PC-9 (cell line): ENCODE measurements around the gene KCNG1. TPM values are rescaled to one million over a fixed set of nuclear protein-coding genes. Genes with fewer than 3 reads are reported as not detected.
"Not testable (repeated sequence)": the region's sequence is repeated elsewhere in the genome, so short reads cannot be mapped to it uniquely, and the experiment has no call there.

Source experiments
- BruUV-seq: library from RNA; stranded (reverse); fragments of 400-500 nt; replicated peaks from 2 replicates; lab custom pipeline; 2021; lab: Mats Ljungman, UMichigan
- CTCF ChIA-PET: fragments of 300-600 bp; sonication (Branson Sonifier 250); formaldehyde crosslinking; loops from one replicate; lab custom pipeline; 2022; ENCODE audit warnings: antibody characterized with exemption; lab: Charles Lee
- POLR2A ChIA-PET: fragments of 300-600 bp; sonication (Branson Sonifier 250); formaldehyde crosslinking; loops from one replicate; lab custom pipeline; 2022; ENCODE audit warnings: antibody characterized with exemption; ENCODE audit not compliant: unreplicated experiment; lab: Charles Lee
- DNase-seq, 2 experiments: peaks; one replicate each; pipeline versions ENCODE4 v3.0.0 to v3.0.0-alpha.2; 2015 to 2022; ENCODE audit warnings: mixed read lengths in 1 of 2
- H2AFZ ChIP-seq: fragments of 200-600 bp; sonication (generic); 2 replicates; pipeline ENCODE4 v1.8.1; 2017; ENCODE audit warnings: antibody characterized with exemption
- H3F3A ChIP-seq: fragments of 200-600 bp; sonication (generic); 2 replicates; pipeline ENCODE4 v1.8.1; 2017; ENCODE audit warnings: antibody characterized with exemption, mild to moderate bottlenecking, low read depth; ENCODE audit not compliant: insufficient read depth
- H3K27ac ChIP-seq: fragments of 200-600 bp; sonication (generic); 2 replicates; pipeline ENCODE4 v1.6.1; 2016; ENCODE audit warnings: mixed run types
- H3K27me3 ChIP-seq: fragments of 200-600 bp; sonication (generic); 2 replicates; pipeline ENCODE4 v1.6.1; 2016; ENCODE audit warnings: low read depth, mixed run types; ENCODE audit not compliant: insufficient read depth
- H3K36me3 ChIP-seq: fragments of 200-600 bp; sonication (generic); 2 replicates; pipeline ENCODE4 v1.6.1; 2016; ENCODE audit warnings: low read depth, mixed run types
- H3K4me1 ChIP-seq: fragments of 200-600 bp; sonication (generic); replicated peaks from 2 replicates; pipeline ENCODE4 v1.6.1; 2016; ENCODE audit warnings: mixed run types; ENCODE audit not compliant: insufficient read depth
- H3K4me2 ChIP-seq: fragments of 200-600 bp; sonication (generic); 2 replicates; pipeline ENCODE4 v1.6.1; 2017; ENCODE audit warnings: mixed run types
- H3K4me3 ChIP-seq: fragments of 200-600 bp; sonication (generic); 2 replicates; pipeline ENCODE4 v1.6.1; 2016; ENCODE audit warnings: mixed run types
- H3K79me2 ChIP-seq: fragments of 200-600 bp; sonication (generic); 2 replicates; pipeline ENCODE4 v1.6.1; 2017; ENCODE audit warnings: low read depth, mixed run types
- H3K9me2 ChIP-seq: fragments of 200-600 bp; sonication (generic); 2 replicates; pipeline ENCODE4 v1.8.1; 2017; ENCODE audit warnings: mild to moderate bottlenecking; ENCODE audit not compliant: insufficient read depth
- H3K9me3 ChIP-seq: fragments of 200-600 bp; sonication (generic); 2 replicates; pipeline ENCODE4 v1.8.1; 2016; ENCODE audit warnings: low read depth; ENCODE audit not compliant: insufficient read depth
- H4K20me1 ChIP-seq: fragments of 200-600 bp; sonication (generic); 2 replicates; pipeline ENCODE4 v1.8.1; 2017; ENCODE audit not compliant: insufficient read depth
- CTCF ChIP-seq: fragments of 200-600 bp; sonication (generic); conservative IDR thresholded peaks from 2 replicates; pipeline ENCODE4 v1.6.1; 2017; ENCODE audit warnings: mixed run types, antibody characterized with exemption, mild to moderate bottlenecking, moderate library complexity
- EZH2 ChIP-seq: fragments of 200-600 bp; sonication (generic); IDR thresholded peaks from 2 replicates; pipeline ENCODE4 v1.8.0; 2017; ENCODE audit warnings: antibody characterized with exemption, low read depth
- intact Hi-C: fragments of 100-400 bp; cut with micrococcal nuclease; formaldehyde crosslinking; loops from one replicate; pipeline ENCODE4 v1.10.0; 2022; ENCODE audit not compliant: unreplicated experiment
- total RNA-seq: library from RNA; stranded (reverse); gene quantifications from 2 replicates; pipeline ENCODE4 v1.2.3, GENCODE V29; 2021

The KCNG1 gene
- total RNA-seq, 1 experiment from 2014 or later: not detected

GRCh38 chr20:50980851-50981713, 41.8 kb downstream of the KCNG1 start:
- Histone ChIP-seq H3K36me3 (no peaks in the 10 kb centered on the region), H3K4me2 (no peak overlapping the region), H3F3A (peaks cover 14% of the 10 kb centered on the region), H3K27me3 (0 out of 2 replicates have a peak, but pooled peaks cover under 1% of the 10 kb centered on the region), H3K9me3 (no peaks in the 10 kb centered on the region), H3K4me3 (no peak overlapping the region), H3K79me2 (no peaks in the 10 kb centered on the region), H4K20me1 (no peaks in the 10 kb centered on the region), H3K9me2 (no peaks in the 10 kb centered on the region), H3K27ac (no peak overlapping the region), H2AFZ (no peak overlapping the region), H3K4me1 (peaks cover 7% of the 10 kb centered on the region)
- TF ChIP-seq CTCF (peak; percentile 95), EZH2 (no peak)
- ChIA-PET POLR2A (no interaction called here), CTCF (interaction anchor here (0.6 to 1.2 kb wide), 4 partner anchors 11 to 326 kb away, joined by 3 to 4 read pairs (median 3); no protein-coding TSS in a partner anchor)
- intact Hi-C loops: loop anchor here (5.0 to 10.0 kb wide), 2 partner anchors 186 to 386 kb away; partner anchors contain the start of gene BCAS4
- no TSS peak for BruUV-seq
- DNase-seq: peak; percentile 45 to 48

GRCh38 chr20:50980071-50980681, 42.7 kb downstream of the KCNG1 start:
- no TSS peak for BruUV-seq
- ChIA-PET POLR2A (no interaction called here), CTCF (no interaction called here)
- H3K9me3 ChIP-seq: no peaks in the 10 kb centered on the region
- intact Hi-C loops: loop anchor here (5.0 to 10.0 kb wide), 2 partner anchors 185 to 387 kb away; partner anchors contain the start of gene BCAS4
- no peak overlapping the region for H2AFZ ChIP-seq
- H3K27ac ChIP-seq: 0 out of 2 replicates have a peak overlapping the region, but pooled peaks have one; percentile 25
- peaks cover 14% of the 10 kb centered on the region for H3F3A ChIP-seq
- H3K9me2 ChIP-seq: no peaks in the 10 kb centered on the region
- H3K79me2 ChIP-seq: no peaks in the 10 kb centered on the region
- TF ChIP-seq EZH2 (no peak), CTCF (no peak)
- peaks cover 6% of the 10 kb centered on the region; the same call in 1 of the 2 replicates for H3K27me3 ChIP-seq
- H3K4me1 ChIP-seq: peaks cover 7% of the 10 kb centered on the region
- DNase-seq: peak; percentile 43 to 93
- no peaks in the 10 kb centered on the region for H4K20me1 ChIP-seq
- no peak overlapping the region for H3K4me3 ChIP-seq
- H3K36me3 ChIP-seq: no peaks in the 10 kb centered on the region
- H3K4me2 ChIP-seq: 0 out of 2 replicates have a peak overlapping the region, but pooled peaks have one; percentile 10

GRCh38 chr20:50978533-50978932, 44.4 kb downstream of the KCNG1 start:
- H3K27me3 ChIP-seq, H3K79me2 ChIP-seq, H3K4me2 ChIP-seq, H2AFZ ChIP-seq, H3K9me3 ChIP-seq, H3K9me2 ChIP-seq, DNase-seq, H3K36me3 ChIP-seq, intact Hi-C loops, POLR2A ChIA-PET, BruUV-seq, H3K27ac ChIP-seq, H3K4me1 ChIP-seq, H4K20me1 ChIP-seq, CTCF ChIA-PET, H3K4me3 ChIP-seq: not testable (repeated sequence)
- peaks cover 14% of the 10 kb centered on the region for H3F3A ChIP-seq
